Measurements from ENCODE around the gene NRXN3.
"Not testable (repeated sequence)": the region's sequence is repeated elsewhere in the genome, so short reads cannot be mapped to it uniquely, and the experiment has no call there.

Gene NRXN3

DNA sequence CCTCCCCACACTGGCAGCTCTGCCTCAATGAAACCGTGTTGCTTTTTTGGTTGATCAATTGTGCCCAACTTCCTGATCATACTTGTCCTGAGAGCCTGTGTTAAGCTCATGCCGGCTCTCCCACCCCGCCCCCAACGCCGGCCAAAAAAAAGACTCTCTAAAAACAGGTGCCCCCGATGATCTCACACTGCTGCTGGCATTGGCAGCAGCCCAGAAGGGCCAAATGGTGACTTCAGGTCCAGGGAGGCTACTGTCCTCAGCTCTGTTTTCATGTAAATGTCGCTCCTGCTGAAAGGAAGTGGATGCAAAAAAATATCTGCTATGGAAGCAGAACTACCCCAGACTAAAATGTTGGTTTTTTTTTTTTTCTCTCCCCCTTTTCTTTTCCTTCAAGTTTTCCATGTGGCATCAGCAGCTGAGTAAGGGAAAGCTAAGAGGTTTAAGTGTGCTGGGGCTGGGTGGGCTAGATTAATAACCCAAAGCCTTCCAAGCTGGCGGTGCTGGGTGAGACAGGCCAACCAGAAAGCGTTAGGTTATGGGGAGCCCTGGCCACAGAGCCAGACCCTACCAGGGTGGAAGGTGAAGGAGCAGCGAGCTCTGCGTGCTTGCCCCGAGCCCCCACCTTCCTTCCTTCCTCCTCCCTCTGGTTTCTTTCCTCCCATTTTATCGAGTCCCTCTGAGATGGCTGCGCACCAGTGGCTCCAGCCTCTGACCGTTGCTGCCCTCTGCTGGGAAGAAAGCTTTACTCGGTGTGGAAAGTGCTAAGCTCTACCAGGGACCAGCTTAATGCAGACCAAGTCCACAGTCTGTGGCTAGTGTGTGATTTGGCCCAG is 396.1 kb downstream of the NRXN3 start:
- Histone ChIP-seq H3K9me3 (no peaks in the 10 kb centered on the region), H3K4me3 (no peak overlapping the region), H3K27me3 (ENCODE audit: low read depth) (no peaks in the 10 kb centered on the region), H3K36me3 (replicated peaks) (no peaks in the 10 kb centered on the region), H3K4me1 (no peaks in the 10 kb centered on the region)
- DNase-seq (ENCODE audit: low spot score in 2 of 2): peak; percentile 38 to 80
- in situ Hi-C loops (cut with MboI; ENCODE audit: low sequenced_read_pairs): no loop called here

DNA sequence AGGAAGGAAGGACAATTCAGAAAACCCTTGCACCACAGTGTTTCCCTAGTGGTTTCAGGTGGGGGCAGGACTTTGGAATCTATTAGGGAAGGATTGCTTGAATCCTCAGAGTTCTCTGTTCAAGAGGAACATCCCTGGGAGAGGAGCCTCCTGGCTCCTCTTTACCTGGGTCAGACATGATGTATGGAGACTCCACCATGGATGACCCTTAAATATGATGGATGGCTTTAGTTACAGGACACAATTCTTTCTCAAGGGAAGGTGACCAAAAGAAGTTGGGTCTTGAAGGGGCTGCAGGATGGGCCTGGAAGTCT is 396.6 kb downstream of the NRXN3 start:
- Histone ChIP-seq H3K9me3 (no peaks in the 10 kb centered on the region), H3K36me3 (replicated peaks) (no peaks in the 10 kb centered on the region)

GRCh38 chr14:78567343-78567742 is 397.2 kb downstream of the NRXN3 start:
- no peaks in the 10 kb centered on the region for H3K4me1 ChIP-seq
- DNase-seq (ENCODE audit: low spot score in 2 of 2): no peak
- in situ Hi-C loops (cut with MboI; ENCODE audit: low sequenced_read_pairs): no loop called here
- H3K4me3 ChIP-seq: no peak overlapping the region
- H3K36me3 ChIP-seq (replicated peaks): no peaks in the 10 kb centered on the region
- no peaks in the 10 kb centered on the region for H3K9me3 ChIP-seq
- no peaks in the 10 kb centered on the region for H3K27me3 ChIP-seq (ENCODE audit: low read depth)

More for the DNA sequence above, 396.6 kb downstream of the NRXN3 start:
- in situ Hi-C loops (cut with MboI; ENCODE audit: low sequenced_read_pairs): no loop called here
- no peaks in the 10 kb centered on the region for H3K4me1 ChIP-seq
- H3K4me3 ChIP-seq: no peak overlapping the region
- DNase-seq (ENCODE audit: low spot score in 2 of 2): no peak
- no peaks in the 10 kb centered on the region for H3K27me3 ChIP-seq (ENCODE audit: low read depth)

DNA sequence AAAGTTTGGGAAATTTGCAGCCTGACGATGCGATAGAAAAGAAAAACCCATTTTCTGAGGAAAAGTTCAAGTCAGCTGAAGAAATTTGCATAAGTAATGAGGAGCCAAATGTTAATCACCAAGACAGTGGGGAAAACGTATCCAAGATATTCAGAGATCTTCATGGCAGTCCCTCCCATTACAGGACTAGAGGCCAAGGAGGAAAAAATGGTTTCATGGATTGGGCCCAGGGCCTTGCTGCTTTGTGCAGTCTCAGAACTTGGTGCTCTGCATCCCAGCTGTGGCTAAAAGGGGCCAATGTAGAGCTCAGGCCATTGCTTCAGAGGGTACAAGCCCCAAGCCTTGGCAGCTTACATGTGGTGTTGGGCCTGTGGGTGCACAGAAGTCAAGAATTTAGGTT is 403.6 kb downstream of the NRXN3 start:
- H3K27me3 ChIP-seq (ENCODE audit: low read depth); H3K4me3 ChIP-seq; H3K36me3 ChIP-seq (replicated peaks); DNase-seq (ENCODE audit: low spot score in 2 of 2); H3K4me1 ChIP-seq; in situ Hi-C loops (cut with MboI; ENCODE audit: low sequenced_read_pairs); H3K9me3 ChIP-seq: not testable (repeated sequence)

- Histone ChIP-seq H3K4me1 (no peaks in the 10 kb centered on the region), H3K36me3 (replicated peaks) (no peaks in the 10 kb centered on the region), H3K9me3 (no peaks in the 10 kb centered on the region), H3K27me3 (ENCODE audit: low read depth) (no peaks in the 10 kb centered on the region), H3K4me3 (no peak overlapping the region)
- in situ Hi-C loops (cut with MboI; ENCODE audit: low sequenced_read_pairs): loop anchor here (25.0 kb wide), 1 partner anchor 714 kb away; no protein-coding TSS in a partner anchor
- DNase-seq (ENCODE audit: low spot score in 2 of 2): no peak
Observed at GRCh38 chr14:78576437-78577166, 406.4 kb downstream of the NRXN3 start.

GRCh38 chr14:78581229-78581628 is 411.1 kb downstream of the NRXN3 start:
- H3K9me3 ChIP-seq: no peaks in the 10 kb centered on the region
- no peaks in the 10 kb centered on the region for H3K36me3 ChIP-seq (replicated peaks)
- no peaks in the 10 kb centered on the region for H3K4me1 ChIP-seq
- DNase-seq (ENCODE audit: low spot score in 2 of 2): no peak
- no peaks in the 10 kb centered on the region for H3K27me3 ChIP-seq (ENCODE audit: low read depth)
- no peak overlapping the region for H3K4me3 ChIP-seq
- in situ Hi-C loops (cut with MboI; ENCODE audit: low sequenced_read_pairs): loop anchor here (25.0 kb wide), 1 partner anchor 719 kb away; no protein-coding TSS in a partner anchor

DNA sequence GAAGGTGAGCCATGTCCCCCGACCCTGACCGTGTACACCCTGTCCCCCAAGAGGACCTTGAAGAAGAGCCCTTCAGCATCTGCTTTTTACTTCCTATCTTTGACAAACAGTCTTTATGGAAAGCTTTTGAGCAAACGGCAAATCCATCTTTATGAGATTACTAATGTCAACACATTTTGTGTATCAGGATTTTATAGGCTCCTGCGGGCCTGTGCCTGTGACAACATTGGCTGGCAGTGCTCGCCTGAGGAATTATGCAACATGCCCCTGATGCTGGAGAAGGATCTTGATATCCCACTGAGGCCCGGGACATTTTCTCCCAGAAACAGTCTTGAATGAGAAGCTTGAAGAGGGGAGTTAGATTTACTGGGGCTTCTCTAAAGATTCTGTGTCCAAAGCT is 416.5 kb downstream of the NRXN3 start:
- no peaks in the 10 kb centered on the region for H3K36me3 ChIP-seq (replicated peaks)
- H3K4me1 ChIP-seq: no peaks in the 10 kb centered on the region
- DNase-seq (ENCODE audit: low spot score in 2 of 2): no peak
- no peaks in the 10 kb centered on the region for H3K27me3 ChIP-seq (ENCODE audit: low read depth)
- in situ Hi-C loops (cut with MboI; ENCODE audit: low sequenced_read_pairs): loop anchor here (25.0 kb wide), 1 partner anchor 724 kb away; no protein-coding TSS in a partner anchor
- no peaks in the 10 kb centered on the region for H3K9me3 ChIP-seq
- H3K4me3 ChIP-seq: no peak overlapping the region

GRCh38 chr14:78588906-78589305 is 418.7 kb downstream of the NRXN3 start:
- Histone ChIP-seq H3K4me1 (no peaks in the 10 kb centered on the region), H3K4me3 (no peak overlapping the region), H3K27me3 (ENCODE audit: low read depth) (no peaks in the 10 kb centered on the region), H3K36me3 (replicated peaks) (no peaks in the 10 kb centered on the region), H3K9me3 (no peaks in the 10 kb centered on the region)
- DNase-seq (ENCODE audit: low spot score in 2 of 2): no peak
- in situ Hi-C loops (cut with MboI; ENCODE audit: low sequenced_read_pairs): loop anchor here (25.0 kb wide), 1 partner anchor 727 kb away; no protein-coding TSS in a partner anchor

DNA sequence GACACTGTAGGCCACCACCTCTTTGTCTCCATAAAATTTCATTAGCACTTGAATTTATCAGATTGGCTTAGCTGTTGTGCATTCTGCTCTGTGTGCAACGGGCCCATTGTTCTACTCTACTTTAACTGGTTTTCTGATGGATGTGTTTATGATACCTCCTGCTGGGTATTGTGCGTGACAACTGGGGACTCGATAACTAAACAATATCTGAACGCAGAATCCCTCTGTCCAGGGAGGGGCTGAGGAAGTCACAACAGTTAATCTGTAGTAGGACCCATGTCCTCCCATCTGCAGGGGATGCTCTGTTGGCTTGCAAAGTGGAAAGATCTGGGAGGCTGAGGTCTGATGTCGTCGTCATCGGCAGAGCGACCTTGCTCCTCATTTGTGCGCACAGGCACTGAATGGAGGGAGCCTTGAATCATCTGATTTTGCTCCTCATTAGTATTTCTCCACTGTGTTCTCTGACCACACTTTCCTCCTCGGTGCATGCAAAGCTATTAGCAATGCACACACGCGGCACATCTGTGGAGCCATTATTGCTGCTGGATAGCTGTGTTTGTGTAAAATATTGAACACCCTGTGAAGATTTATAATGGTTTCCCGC is 422.5 kb downstream of the NRXN3 start:
- H3K4me3 ChIP-seq: no peak overlapping the region
- in situ Hi-C loops (cut with MboI; ENCODE audit: low sequenced_read_pairs): loop anchor here (25.0 kb wide), 1 partner anchor 730 kb away; no protein-coding TSS in a partner anchor
- peak in 1 of 2 experiments; percentile 8 for DNase-seq (ENCODE audit: low spot score in 2 of 2)
- no peaks in the 10 kb centered on the region for H3K4me1 ChIP-seq
- no peaks in the 10 kb centered on the region for H3K9me3 ChIP-seq
- no peaks in the 10 kb centered on the region for H3K27me3 ChIP-seq (ENCODE audit: low read depth)
- no peaks in the 10 kb centered on the region for H3K36me3 ChIP-seq (replicated peaks)

- Histone ChIP-seq H3K9me3 (no peaks in the 10 kb centered on the region), H3K36me3 (replicated peaks) (no peaks in the 10 kb centered on the region), H3K4me3 (no peak overlapping the region), H3K4me1 (no peaks in the 10 kb centered on the region), H3K27me3 (ENCODE audit: low read depth) (no peaks in the 10 kb centered on the region)
- no peak for DNase-seq (ENCODE audit: low spot score in 2 of 2)
- in situ Hi-C loops (cut with MboI; ENCODE audit: low sequenced_read_pairs): loop anchor here (25.0 kb wide), 1 partner anchor 732 kb away; no protein-coding TSS in a partner anchor
Observed at GRCh38 chr14:78593949-78594348, 423.8 kb downstream of the NRXN3 start.

DNA sequence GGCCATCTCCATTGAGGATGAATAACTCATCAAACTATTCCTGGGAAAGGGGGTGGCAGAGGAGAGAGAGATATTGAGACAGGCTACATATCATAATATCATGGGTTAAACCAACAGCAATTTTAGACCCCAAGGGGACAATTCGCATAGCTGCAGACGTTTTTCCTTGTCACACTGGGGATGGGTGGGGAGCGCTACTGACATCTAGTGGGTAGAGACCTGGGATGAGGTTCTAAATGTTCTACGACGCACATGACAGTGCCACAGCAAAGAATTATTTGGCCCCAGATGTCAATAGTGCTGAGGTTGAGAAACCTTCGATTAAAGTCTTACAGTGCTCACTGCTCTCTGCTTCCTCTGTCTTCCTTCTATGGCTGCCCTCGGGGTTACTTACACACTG is 425.6 kb downstream of the NRXN3 start:
- Histone ChIP-seq H3K4me3 (no peak overlapping the region), H3K27me3 (ENCODE audit: low read depth) (no peaks in the 10 kb centered on the region), H3K4me1 (no peaks in the 10 kb centered on the region), H3K9me3 (no peaks in the 10 kb centered on the region), H3K36me3 (replicated peaks) (no peaks in the 10 kb centered on the region)
- in situ Hi-C loops (cut with MboI; ENCODE audit: low sequenced_read_pairs): loop anchor here (25.0 kb wide), 1 partner anchor 733 kb away; no protein-coding TSS in a partner anchor
- no peak for DNase-seq (ENCODE audit: low spot score in 2 of 2)

- H3K27me3 ChIP-seq (ENCODE audit: low read depth): no peaks in the 10 kb centered on the region
- in situ Hi-C loops (cut with MboI; ENCODE audit: low sequenced_read_pairs): loop anchor here (25.0 kb wide), 1 partner anchor 736 kb away; no protein-coding TSS in a partner anchor
- peak; percentile 52 to 64 for DNase-seq (ENCODE audit: low spot score in 2 of 2)
- H3K9me3 ChIP-seq: no peaks in the 10 kb centered on the region
- no peaks in the 10 kb centered on the region for H3K36me3 ChIP-seq (replicated peaks)
- no peaks in the 10 kb centered on the region for H3K4me1 ChIP-seq
- no peak overlapping the region for H3K4me3 ChIP-seq
Observed at GRCh38 chr14:78598046-78598920, 428.1 kb downstream of the NRXN3 start.
